PC-9 (cell line): ENCODE results near the gene OSBPL8. TPM values are rescaled to one million over a fixed set of nuclear protein-coding genes. Genes with fewer than 3 reads are reported as not detected.

Source experiments
- BruUV-seq: library from RNA; stranded (reverse); fragments of 400-500 nt; replicated peaks from 2 replicates; lab custom pipeline; 2021; lab: Mats Ljungman, UMichigan
- CTCF ChIA-PET: fragments of 300-600 bp; sonication (Branson Sonifier 250); formaldehyde crosslinking; loops from one replicate; lab custom pipeline; 2022; ENCODE audit warnings: antibody characterized with exemption; lab: Charles Lee
- POLR2A ChIA-PET: fragments of 300-600 bp; sonication (Branson Sonifier 250); formaldehyde crosslinking; loops from one replicate; lab custom pipeline; 2022; ENCODE audit warnings: antibody characterized with exemption; ENCODE audit not compliant: unreplicated experiment; lab: Charles Lee
- DNase-seq, 2 experiments: peaks; one replicate each; pipeline versions ENCODE4 v3.0.0 to v3.0.0-alpha.2; 2015 to 2022; ENCODE audit warnings: mixed read lengths in 1 of 2
- H2AFZ ChIP-seq: fragments of 200-600 bp; sonication (generic); 2 replicates; pipeline ENCODE4 v1.8.1; 2017; ENCODE audit warnings: antibody characterized with exemption
- H3F3A ChIP-seq: fragments of 200-600 bp; sonication (generic); 2 replicates; pipeline ENCODE4 v1.8.1; 2017; ENCODE audit warnings: antibody characterized with exemption, mild to moderate bottlenecking, low read depth; ENCODE audit not compliant: insufficient read depth
- H3K27ac ChIP-seq: fragments of 200-600 bp; sonication (generic); 2 replicates; pipeline ENCODE4 v1.6.1; 2016; ENCODE audit warnings: mixed run types
- H3K27me3 ChIP-seq: fragments of 200-600 bp; sonication (generic); 2 replicates; pipeline ENCODE4 v1.6.1; 2016; ENCODE audit warnings: low read depth, mixed run types; ENCODE audit not compliant: insufficient read depth
- H3K36me3 ChIP-seq: fragments of 200-600 bp; sonication (generic); 2 replicates; pipeline ENCODE4 v1.6.1; 2016; ENCODE audit warnings: low read depth, mixed run types
- H3K4me1 ChIP-seq: fragments of 200-600 bp; sonication (generic); replicated peaks from 2 replicates; pipeline ENCODE4 v1.6.1; 2016; ENCODE audit warnings: mixed run types; ENCODE audit not compliant: insufficient read depth
- H3K4me2 ChIP-seq: fragments of 200-600 bp; sonication (generic); 2 replicates; pipeline ENCODE4 v1.6.1; 2017; ENCODE audit warnings: mixed run types
- H3K4me3 ChIP-seq: fragments of 200-600 bp; sonication (generic); 2 replicates; pipeline ENCODE4 v1.6.1; 2016; ENCODE audit warnings: mixed run types
- H3K79me2 ChIP-seq: fragments of 200-600 bp; sonication (generic); 2 replicates; pipeline ENCODE4 v1.6.1; 2017; ENCODE audit warnings: low read depth, mixed run types
- H3K9me2 ChIP-seq: fragments of 200-600 bp; sonication (generic); 2 replicates; pipeline ENCODE4 v1.8.1; 2017; ENCODE audit warnings: mild to moderate bottlenecking; ENCODE audit not compliant: insufficient read depth
- H3K9me3 ChIP-seq: fragments of 200-600 bp; sonication (generic); 2 replicates; pipeline ENCODE4 v1.8.1; 2016; ENCODE audit warnings: low read depth; ENCODE audit not compliant: insufficient read depth
- H4K20me1 ChIP-seq: fragments of 200-600 bp; sonication (generic); 2 replicates; pipeline ENCODE4 v1.8.1; 2017; ENCODE audit not compliant: insufficient read depth
- EZH2 ChIP-seq: fragments of 200-600 bp; sonication (generic); IDR thresholded peaks from 2 replicates; pipeline ENCODE4 v1.8.0; 2017; ENCODE audit warnings: antibody characterized with exemption, low read depth
- intact Hi-C: fragments of 100-400 bp; cut with micrococcal nuclease; formaldehyde crosslinking; loops from one replicate; pipeline ENCODE4 v1.10.0; 2022; ENCODE audit not compliant: unreplicated experiment
- total RNA-seq: library from RNA; stranded (reverse); gene quantifications from 2 replicates; pipeline ENCODE4 v1.2.3, GENCODE V29; 2021
- TF ChIP-seq, protein P1 (sequence below): fragments of 200-600 bp; sonication (generic); conservative IDR thresholded peaks from 2 replicates; pipeline ENCODE4 v1.6.1; 2017; ENCODE audit warnings: mixed run types, antibody characterized with exemption, mild to moderate bottlenecking, moderate library complexity

Gene OSBPL8
- total RNA-seq, 1 experiment from 2014 or later: 53.2 TPM

GRCh38 chr12:76568888-76569551, 9.4 kb upstream of the OSBPL8 start:
- no peak overlapping the region for H3K27ac ChIP-seq
- no peak overlapping the region for H3K4me2 ChIP-seq
- BruUV-seq: no TSS peak
- H3K9me2 ChIP-seq: no peaks in the 10 kb centered on the region
- no peaks in the 10 kb centered on the region for H3K36me3 ChIP-seq
- H3K79me2 ChIP-seq: no peaks in the 10 kb centered on the region
- H4K20me1 ChIP-seq: no peaks in the 10 kb centered on the region
- intact Hi-C loops: no loop called here
- H3F3A ChIP-seq: no peaks in the 10 kb centered on the region
- TF ChIP-seq, protein P1, sequence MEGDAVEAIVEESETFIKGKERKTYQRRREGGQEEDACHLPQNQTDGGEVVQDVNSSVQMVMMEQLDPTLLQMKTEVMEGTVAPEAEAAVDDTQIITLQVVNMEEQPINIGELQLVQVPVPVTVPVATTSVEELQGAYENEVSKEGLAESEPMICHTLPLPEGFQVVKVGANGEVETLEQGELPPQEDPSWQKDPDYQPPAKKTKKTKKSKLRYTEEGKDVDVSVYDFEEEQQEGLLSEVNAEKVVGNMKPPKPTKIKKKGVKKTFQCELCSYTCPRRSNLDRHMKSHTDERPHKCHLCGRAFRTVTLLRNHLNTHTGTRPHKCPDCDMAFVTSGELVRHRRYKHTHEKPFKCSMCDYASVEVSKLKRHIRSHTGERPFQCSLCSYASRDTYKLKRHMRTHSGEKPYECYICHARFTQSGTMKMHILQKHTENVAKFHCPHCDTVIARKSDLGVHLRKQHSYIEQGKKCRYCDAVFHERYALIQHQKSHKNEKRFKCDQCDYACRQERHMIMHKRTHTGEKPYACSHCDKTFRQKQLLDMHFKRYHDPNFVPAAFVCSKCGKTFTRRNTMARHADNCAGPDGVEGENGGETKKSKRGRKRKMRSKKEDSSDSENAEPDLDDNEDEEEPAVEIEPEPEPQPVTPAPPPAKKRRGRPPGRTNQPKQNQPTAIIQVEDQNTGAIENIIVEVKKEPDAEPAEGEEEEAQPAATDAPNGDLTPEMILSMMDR: no peak
- TF ChIP-seq EZH2: no peak
- ChIA-PET POLR2A (no interaction called here), CTCF (no interaction called here)
- H3K9me3 ChIP-seq: no peaks in the 10 kb centered on the region; the same call in 1 of the 2 replicates
- no peak overlapping the region for H3K4me3 ChIP-seq
- no peaks in the 10 kb centered on the region for H3K4me1 ChIP-seq
- DNase-seq: no peak
- H2AFZ ChIP-seq: no peak overlapping the region
- H3K27me3 ChIP-seq: no peaks in the 10 kb centered on the region

DNA sequence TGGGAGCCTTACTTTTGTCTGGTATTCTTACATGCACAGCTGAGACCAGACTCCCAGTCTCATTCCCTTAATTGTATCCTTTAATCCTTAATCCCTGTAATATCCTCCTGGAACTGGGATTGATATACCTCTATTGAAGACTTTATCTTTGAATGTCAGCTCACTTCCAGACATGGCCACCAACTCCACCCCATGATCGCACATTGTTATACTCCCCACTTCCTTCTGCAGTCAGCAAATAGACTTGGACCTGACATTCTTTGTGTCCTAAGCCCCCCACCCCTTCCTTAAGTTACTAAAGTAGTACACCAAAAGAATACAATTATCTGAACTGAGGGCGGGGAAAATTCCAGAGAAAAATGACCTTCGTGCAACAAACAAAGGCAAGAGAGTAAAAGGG, 8.6 kb upstream of the OSBPL8 start:
- no peak for DNase-seq
- Histone ChIP-seq H3K4me3 (no peak overlapping the region), H3F3A (0 out of 2 replicates have a peak, but pooled peaks cover 4% of the 10 kb centered on the region), H3K4me2 (no peak overlapping the region), H2AFZ (no peak overlapping the region), H3K79me2 (no peaks in the 10 kb centered on the region), H3K27me3 (no peaks in the 10 kb centered on the region), H3K36me3 (no peaks in the 10 kb centered on the region), H4K20me1 (no peaks in the 10 kb centered on the region), H3K4me1 (peaks cover 6% of the 10 kb centered on the region; the same call in 1 of the 2 replicates), H3K9me3 (no peaks in the 10 kb centered on the region; the same call in 1 of the 2 replicates), H3K27ac (no peak overlapping the region), H3K9me2 (no peaks in the 10 kb centered on the region)
- no peak for TF ChIP-seq EZH2
- TF ChIP-seq, protein P1: no peak
- ChIA-PET POLR2A (no interaction called here), CTCF (no interaction called here)
- intact Hi-C loops: no loop called here
- no TSS peak for BruUV-seq

DNA sequence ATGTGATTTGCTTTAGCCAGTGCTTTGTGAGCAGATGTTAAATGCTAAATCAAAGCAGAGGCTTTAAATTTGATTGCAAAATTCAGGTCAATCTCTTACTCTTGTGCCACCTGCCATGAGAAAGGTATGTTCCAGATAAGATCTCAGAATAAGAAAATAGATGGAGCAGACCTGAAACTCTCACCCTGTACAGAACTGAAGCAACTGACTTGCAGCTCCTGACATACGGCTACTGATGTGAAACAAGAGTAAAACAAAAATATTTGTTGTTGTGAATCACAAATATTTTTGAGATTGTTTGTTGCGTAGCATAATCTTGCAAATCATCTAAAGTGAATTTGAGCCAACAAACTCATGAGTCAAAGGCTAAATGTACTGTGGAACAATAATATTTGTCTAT, 3.5 kb upstream of the OSBPL8 start:
- H3K4me1 ChIP-seq: peaks cover 24% of the 10 kb centered on the region; the same call in 1 of the 2 replicates
- H3F3A ChIP-seq: peaks cover 8% of the 10 kb centered on the region; the same call in 1 of the 2 replicates
- ChIA-PET POLR2A (interaction anchor here (0.6 kb wide), 1 partner anchor 190 kb away, joined by 3 read pairs; no protein-coding TSS in a partner anchor), CTCF (no interaction called here)
- intact Hi-C loops: no loop called here
- TF ChIP-seq, protein P1: no peak
- TF ChIP-seq EZH2: no peak
- no TSS peak for BruUV-seq
- no peak overlapping the region for H3K4me3 ChIP-seq
- no peaks in the 10 kb centered on the region for H3K27me3 ChIP-seq
- peak overlapping the region; percentile 37 for H3K27ac ChIP-seq
- no peaks in the 10 kb centered on the region for H3K9me2 ChIP-seq
- no peak overlapping the region for H2AFZ ChIP-seq
- no peaks in the 10 kb centered on the region for H3K9me3 ChIP-seq
- no peaks in the 10 kb centered on the region for H3K36me3 ChIP-seq
- peak in 1 of 2 experiments; percentile 84 for DNase-seq
- peak overlapping the region; percentile 38 for H3K4me2 ChIP-seq
- H3K79me2 ChIP-seq: peaks cover 7% of the 10 kb centered on the region
- no peaks in the 10 kb centered on the region for H4K20me1 ChIP-seq
